ENCODE data around the gene MAP2K1.

Gene MAP2K1

GRCh38 chr15:66394915-66395314, 8.2 kb downstream of the MAP2K1 start:
- no peak for TF ChIP-seq CTCF (IDR thresholded peaks at IDR 0.05; ENCODE audit: control extremely low read depth, extremely low read depth, low read depth, missing control alignments)
- CTCF ChIA-PET: interaction anchor here (0.8 to 2.2 kb wide), 4 partner anchors 8 to 104 kb away, joined by 3 to 6 read pairs (median 4); no protein-coding TSS in a partner anchor
- DNase-seq (ENCODE audit: extremely low spot score): no peak
- POLR2A ChIA-PET: interaction anchor here (0.7 kb wide), 1 partner anchor 9 kb away, joined by 3 read pairs; no protein-coding TSS in a partner anchor

- CTCF ChIA-PET: interaction anchor here (1.6 to 9.4 kb wide), 2 partner anchors 11 to 15 kb away, joined by 4 to 94 read pairs; partner anchors contain the start of gene MAP2K1
- no peak for DNase-seq (ENCODE audit: extremely low spot score)
- POLR2A ChIA-PET: no interaction called here
- no peak for TF ChIP-seq CTCF (IDR thresholded peaks at IDR 0.05; ENCODE audit: control extremely low read depth, extremely low read depth, low read depth, missing control alignments)
These were observed 12.6 kb downstream of the MAP2K1 start for GRCh38 chr15:66399276-66399675.

GRCh38 chr15:66400351-66400774, 13.7 kb downstream of the MAP2K1 start:
- no peak for DNase-seq (ENCODE audit: extremely low spot score)
- ChIA-PET POLR2A (no interaction called here), CTCF (interaction anchor here (0.8 to 9.4 kb wide), 4 partner anchors 13 to 25 kb away, joined by 3 to 94 read pairs (median 4); partner anchors contain the start of gene MAP2K1)
- no peak for TF ChIP-seq CTCF (IDR thresholded peaks at IDR 0.05; ENCODE audit: control extremely low read depth, extremely low read depth, low read depth, missing control alignments)

- no peak for DNase-seq (ENCODE audit: extremely low spot score)
- ChIA-PET CTCF (interaction anchor here (0.7 to 9.4 kb wide), 7 partner anchors 13 to 96 kb away, joined by 3 to 94 read pairs (median 3); partner anchors contain the start of genes MAP2K1 and SNAPC5), POLR2A (interaction anchor here (0.6 to 1.0 kb wide), 3 partner anchors 10 to 1097 kb away, joined by 3 to 6 read pairs (median 4); partner anchors contain the start of genes MAP2K1 and RNU5B-1)
- TF ChIP-seq CTCF (IDR thresholded peaks at IDR 0.05; ENCODE audit: control extremely low read depth, extremely low read depth, low read depth, missing control alignments): peak; percentile 33
These were observed 14.7 kb downstream of the MAP2K1 start for GRCh38 chr15:66401130-66402021.

- CTCF ChIA-PET: interaction anchor here (1.2 to 9.4 kb wide), 7 partner anchors 9 to 95 kb away, joined by 3 to 94 read pairs (median 6); partner anchors contain the start of genes MAP2K1 and SNAPC5
- no peak for DNase-seq (ENCODE audit: extremely low spot score)
- POLR2A ChIA-PET: interaction anchor here (0.6 to 1.1 kb wide), 4 partner anchors 14 to 1217 kb away, joined by 3 to 7 read pairs (median 4); partner anchors contain the start of genes CLPX and MAP2K1
- TF ChIP-seq CTCF (IDR thresholded peaks at IDR 0.05; ENCODE audit: control extremely low read depth, extremely low read depth, low read depth, missing control alignments): no peak
These were observed 16.1 kb downstream of the MAP2K1 start for GRCh38 chr15:66402761-66403284.

GRCh38 chr15:66403323-66403722, 16.6 kb downstream of the MAP2K1 start:
- no peak for DNase-seq (ENCODE audit: extremely low spot score)
- CTCF ChIA-PET: interaction anchor here (1.2 to 9.4 kb wide), 7 partner anchors 9 to 95 kb away, joined by 3 to 94 read pairs (median 6); partner anchors contain the start of genes MAP2K1 and SNAPC5
- POLR2A ChIA-PET: interaction anchor here (0.6 to 1.1 kb wide), 4 partner anchors 17 to 1218 kb away, joined by 3 to 7 read pairs (median 4); partner anchors contain the start of genes CLPX and MAP2K1
- TF ChIP-seq CTCF (IDR thresholded peaks at IDR 0.05; ENCODE audit: control extremely low read depth, extremely low read depth, low read depth, missing control alignments): no peak
